Progenitor cell of endocrine pancreas (in vitro differentiated cells): Measurements from ENCODE around the gene PAWR. TPM values are rescaled to one million over a fixed set of nuclear protein-coding genes. Genes with fewer than 3 reads are reported as not detected.

ENCODE experiments used
- DNase-seq: peaks from one replicate; pipeline ENCODE4 v3.0.0; 2021; ENCODE audit warnings: low spot score; ENCODE audit not compliant: unreplicated experiment
- H3K27ac Mint-ChIP-seq: 2 replicates; pipeline ENCODE4 v1.8.0; 2021; ENCODE audit warnings: mild to moderate bottlenecking, moderate library complexity, mixed read lengths
- H3K27me3 Mint-ChIP-seq: 2 replicates; pipeline ENCODE4 v1.8.0; 2021; ENCODE audit warnings: mixed read lengths
- H3K36me3 Mint-ChIP-seq: 2 replicates; pipeline ENCODE4 v1.8.0; 2022; ENCODE audit warnings: mixed read lengths; ENCODE audit not compliant: insufficient read depth
- H3K4me1 Mint-ChIP-seq: 2 replicates; pipeline ENCODE4 v1.8.0; 2021; ENCODE audit warnings: low read depth, mixed read lengths
- H3K4me3 Mint-ChIP-seq: 2 replicates; pipeline ENCODE4 v1.8.0; 2021; ENCODE audit warnings: low read depth, mild to moderate bottlenecking, moderate library complexity, mixed read lengths
- H3K9me3 Mint-ChIP-seq: 2 replicates; pipeline ENCODE4 v1.8.0; 2021; ENCODE audit warnings: low read depth, mixed read lengths
- CTCF ChIP-seq: fragments of 200-600 bp; sonication (generic); IDR thresholded peaks from one replicate; pipeline ENCODE4 v1.5.0; 2021; ENCODE audit warnings: antibody characterized with exemption, mild to moderate bottlenecking; ENCODE audit not compliant: unreplicated experiment
- total RNA-seq: library from RNA; stranded (reverse); gene quantifications from 2 replicates; pipeline ENCODE4 v1.2.1, GENCODE V29; 2021

PAWR gene
- total RNA-seq, 1 donor from 2014 or later: 85.7 TPM

GRCh38 chr12:79677672-79678071 lies 13.1 kb downstream of the PAWR start:
- DNase-seq: no peak
- Mint-ChIP-seq H3K9me3 (peaks cover 8% of the 10 kb centered on the region), H3K27ac (no peak overlapping the region), H3K4me1 (peaks cover 16% of the 10 kb centered on the region), H3K27me3 (peaks cover 32% of the 10 kb centered on the region), H3K36me3 (peaks cover 11% of the 10 kb centered on the region), H3K4me3 (no peak overlapping the region)
- no peak for TF ChIP-seq CTCF

GRCh38 chr12:79676579-79676978 lies 14.2 kb downstream of the PAWR start:
- no peak overlapping the region for H3K4me3 Mint-ChIP-seq
- peaks cover 8% of the 10 kb centered on the region for H3K4me1 Mint-ChIP-seq
- DNase-seq: no peak
- H3K9me3 Mint-ChIP-seq: peaks cover 8% of the 10 kb centered on the region
- no peak for TF ChIP-seq CTCF
- H3K36me3 Mint-ChIP-seq: peaks cover 14% of the 10 kb centered on the region
- H3K27ac Mint-ChIP-seq: no peak overlapping the region
- H3K27me3 Mint-ChIP-seq: peaks cover 25% of the 10 kb centered on the region

GRCh38 chr12:79674629-79675028 lies 16.1 kb downstream of the PAWR start:
- Mint-ChIP-seq H3K4me1 (peaks cover 2% of the 10 kb centered on the region), H3K27me3 (peaks cover 15% of the 10 kb centered on the region), H3K36me3 (peaks cover 13% of the 10 kb centered on the region), H3K4me3 (no peak overlapping the region), H3K9me3 (peaks cover 8% of the 10 kb centered on the region), H3K27ac (no peak overlapping the region)
- DNase-seq: no peak
- no peak for TF ChIP-seq CTCF

GRCh38 chr12:79673354-79673753 lies 17.4 kb downstream of the PAWR start:
- Mint-ChIP-seq H3K4me1 (no peaks in the 10 kb centered on the region), H3K4me3 (no peak overlapping the region), H3K27ac (no peak overlapping the region), H3K36me3 (peaks cover 13% of the 10 kb centered on the region), H3K27me3 (peaks cover 2% of the 10 kb centered on the region), H3K9me3 (peaks cover 8% of the 10 kb centered on the region)
- TF ChIP-seq CTCF: no peak
- DNase-seq: no peak

- Mint-ChIP-seq H3K27ac (no peak overlapping the region), H3K36me3 (peaks cover 13% of the 10 kb centered on the region), H3K4me1 (no peaks in the 10 kb centered on the region), H3K9me3 (no peaks in the 10 kb centered on the region), H3K27me3 (no peaks in the 10 kb centered on the region), H3K4me3 (no peak overlapping the region)
- DNase-seq: no peak
- no peak for TF ChIP-seq CTCF
Measured at GRCh38 chr12:79668113-79668512, 22.7 kb downstream of the PAWR start.
